Cardiac septum (tissue), 1 donor: Measurements from ENCODE around the gene RASA2. TPM values are rescaled to one million over a fixed set of nuclear protein-coding genes. Genes with fewer than 3 reads are reported as not detected.

ENCODE experiments used
- DNase-seq: peaks from one replicate; pipeline ENCODE4 v3.0.0-alpha.2; 2020; ENCODE audit warnings: low spot score
- intact Hi-C: fragments of 100-400 bp; cut with DNase I; formaldehyde crosslinking; loops from one replicate; pipeline ENCODE4 v1.14.0; 2022
- total RNA-seq: library from RNA; stranded (reverse); fragmentation: NEBNext Ultra II Directional; extraction: Animal tissue kit (Norgen Biotek cat#: 25700); gene quantifications from one replicate; pipeline ENCODE4 v1.2.1, GENCODE V29; 2021
- donor health status: DM: no; HTN: no; CAD: no.

The RASA2 gene
- total RNA-seq, 1 donor from 2014 or later: 7.1 TPM

- DNase-seq: no peak
- intact Hi-C loops: no loop called here
Measured at GRCh38 chr3:141552440-141552991, 65.7 kb downstream of the RASA2 start.

GRCh38 chr3:141553055-141553454 lies 66.2 kb downstream of the RASA2 start:
- intact Hi-C loops: no loop called here
- DNase-seq: no peak

- DNase-seq: no peak
- intact Hi-C loops: loop anchor here (5.0 kb wide), 1 partner anchor 244 kb away; no protein-coding TSS in a partner anchor
Measured at GRCh38 chr3:141556034-141556433, 69.2 kb downstream of the RASA2 start.

GRCh38 chr3:141557961-141558706 lies 71.3 kb downstream of the RASA2 start:
- DNase-seq: no peak
- intact Hi-C loops: loop anchor here (5.0 kb wide), 1 partner anchor 246 kb away; no protein-coding TSS in a partner anchor

GRCh38 chr3:141561426-141562034 lies 74.7 kb downstream of the RASA2 start:
- intact Hi-C loops: loop anchor here (2.0 to 10.0 kb wide), 3 partner anchors 87 to 197 kb away; partner anchors contain the start of gene ZBTB38
- no peak for DNase-seq

- intact Hi-C loops: loop anchor here (10.0 kb wide), 1 partner anchor 199 kb away; the partner anchor contains the start of gene ZBTB38
- DNase-seq: no peak
Measured at GRCh38 chr3:141564241-141564640, 77.4 kb downstream of the RASA2 start.

- intact Hi-C loops: loop anchor here (10.0 kb wide), 1 partner anchor 305 kb away; the partner anchor contains the start of gene ATP1B3
- DNase-seq: no peak
Measured at GRCh38 chr3:141570068-141570467, 83.2 kb downstream of the RASA2 start.

- intact Hi-C loops: loop anchor here (2.0 to 10.0 kb wide), 3 partner anchors 163 to 336 kb away; partner anchors contain the start of genes ATP1B3 and RNF7
- no peak for DNase-seq
Measured at GRCh38 chr3:141575879-141576743, 89.3 kb downstream of the RASA2 start.

- DNase-seq: no peak
- intact Hi-C loops: loop anchor here (2.0 to 10.0 kb wide), 3 partner anchors 162 to 336 kb away; partner anchors contain the start of genes ATP1B3 and RNF7
Measured at GRCh38 chr3:141576744-141577052, 89.9 kb downstream of the RASA2 start.

- intact Hi-C loops: loop anchor here (5.0 to 10.0 kb wide), 2 partner anchors 296 to 334 kb away; partner anchors contain the start of gene ATP1B3
- no peak for DNase-seq
Measured at GRCh38 chr3:141578202-141578973, 91.6 kb downstream of the RASA2 start.

GRCh38 chr3:141594357-141594756 lies 107.5 kb downstream of the RASA2 start:
- DNase-seq: no peak
- intact Hi-C loops: no loop called here

GRCh38 chr3:141597931-141598330 lies 111.1 kb downstream of the RASA2 start:
- no peak for DNase-seq
- intact Hi-C loops: no loop called here

- intact Hi-C loops: no loop called here
- DNase-seq: no peak
Measured at GRCh38 chr3:141600331-141600730, 113.5 kb downstream of the RASA2 start.

- DNase-seq: no peak
- intact Hi-C loops: no loop called here
Measured at GRCh38 chr3:141602706-141603105, 115.9 kb downstream of the RASA2 start.

- intact Hi-C loops: no loop called here
- DNase-seq: no peak
Measured at GRCh38 chr3:141603473-141604035, 116.7 kb downstream of the RASA2 start.

GRCh38 chr3:141605883-141606282 lies 119.1 kb downstream of the RASA2 start:
- no peak for DNase-seq
- intact Hi-C loops: no loop called here

- intact Hi-C loops: no loop called here
- no peak for DNase-seq
Measured at GRCh38 chr3:141608438-141608837, 121.6 kb downstream of the RASA2 start.

- DNase-seq: no peak
- intact Hi-C loops: no loop called here
Measured at GRCh38 chr3:141610939-141611338, 124.1 kb downstream of the RASA2 start.
